ENCODE results near the gene CA10.

CA10 gene

GRCh38 chr17:51951741-51952140 lies 206.8 kb downstream of the CA10 start:
- DNase-seq (ENCODE audit: low spot score), result no peak

GRCh38 chr17:51948128-51948527 lies 210.4 kb downstream of the CA10 start:
- DNase-seq (ENCODE audit: low spot score), result no peak

- DNase-seq (ENCODE audit: low spot score), result no peak
Observed at GRCh38 chr17:51947160-51947735, 211.3 kb downstream of the CA10 start.

GRCh38 chr17:51946311-51946710 lies 212.2 kb downstream of the CA10 start:
- no peak for DNase-seq (ENCODE audit: low spot score)

GRCh38 chr17:51941272-51941671 lies 217.2 kb downstream of the CA10 start:
- DNase-seq (ENCODE audit: low spot score), result no peak

- no peak for DNase-seq (ENCODE audit: low spot score)
Observed at GRCh38 chr17:51937264-51937663, 221.2 kb downstream of the CA10 start.

GRCh38 chr17:51935477-51935876 lies 223.0 kb downstream of the CA10 start:
- DNase-seq (ENCODE audit: low spot score), result no peak

- no peak for DNase-seq (ENCODE audit: low spot score)
Observed at GRCh38 chr17:51933647-51934046, 224.9 kb downstream of the CA10 start.

- no peak for DNase-seq (ENCODE audit: low spot score)
Observed at GRCh38 chr17:51926448-51926847, 232.1 kb downstream of the CA10 start.

- no peak for DNase-seq (ENCODE audit: low spot score)
Observed at GRCh38 chr17:51921500-51921899, 237.0 kb downstream of the CA10 start.

GRCh38 chr17:51914577-51914976 lies 243.9 kb downstream of the CA10 start:
- DNase-seq (ENCODE audit: low spot score), result no peak

- no peak for DNase-seq (ENCODE audit: low spot score)
Observed at GRCh38 chr17:51913491-51914205, 244.9 kb downstream of the CA10 start.

- DNase-seq (ENCODE audit: low spot score), result no peak
Observed at GRCh38 chr17:51912939-51913338, 245.6 kb downstream of the CA10 start.

- no peak for DNase-seq (ENCODE audit: low spot score)
Observed at GRCh38 chr17:51911237-51911636, 247.3 kb downstream of the CA10 start.

GRCh38 chr17:51909971-51910370 lies 248.5 kb downstream of the CA10 start:
- DNase-seq (ENCODE audit: low spot score), result no peak

GRCh38 chr17:51908841-51909537 lies 249.5 kb downstream of the CA10 start:
- DNase-seq (ENCODE audit: low spot score), result no peak

GRCh38 chr17:51907041-51907440 lies 251.5 kb downstream of the CA10 start:
- no peak for DNase-seq (ENCODE audit: low spot score)

GRCh38 chr17:51904379-51904778 lies 254.1 kb downstream of the CA10 start:
- DNase-seq (ENCODE audit: low spot score), result no peak

GRCh38 chr17:51901242-51901641 lies 257.3 kb downstream of the CA10 start:
- no peak for DNase-seq (ENCODE audit: low spot score)

GRCh38 chr17:51891936-51892335 lies 266.6 kb downstream of the CA10 start:
- no peak for DNase-seq (ENCODE audit: low spot score)

- DNase-seq (ENCODE audit: low spot score), result no peak
Observed at GRCh38 chr17:51890710-51891109, 267.8 kb downstream of the CA10 start.

- DNase-seq (ENCODE audit: low spot score), result no peak
Observed at GRCh38 chr17:51888816-51889215, 269.7 kb downstream of the CA10 start.

GRCh38 chr17:51876986-51877385 lies 281.5 kb downstream of the CA10 start:
- no peak for DNase-seq (ENCODE audit: low spot score)

All from Ammon's horn (tissue), 1 donor.